Thyroid gland (tissue), 4 donors: Measurements from ENCODE around the gene GCH1.

Source experiments
- POLR2A ChIP-seq, 2 donors: fragments of 450-650 bp; IDR thresholded peaks; one replicate each; pipeline ENCODE4 v1.6.1; 2017; ENCODE audit warnings: antibody characterized with exemption in 2 of 2, mild to moderate bottlenecking in 2 of 2, moderate library complexity in 1 of 2
- TF ChIP-seq, protein P1 (sequence below), 6 experiments: fragments of 200-600 bp in 3 of 6; fragments of 450-650 bp in 3 of 6; sonication (generic) in 3 of 6; IDR thresholded peaks; one replicate each; pipeline ENCODE4 v1.5.1; 2016 to 2019; ENCODE audit warnings: antibody characterized with exemption in 6 of 6, mild to moderate bottlenecking in 2 of 6, inconsistent platforms in 1 of 6, moderate library complexity in 1 of 6

DNA sequence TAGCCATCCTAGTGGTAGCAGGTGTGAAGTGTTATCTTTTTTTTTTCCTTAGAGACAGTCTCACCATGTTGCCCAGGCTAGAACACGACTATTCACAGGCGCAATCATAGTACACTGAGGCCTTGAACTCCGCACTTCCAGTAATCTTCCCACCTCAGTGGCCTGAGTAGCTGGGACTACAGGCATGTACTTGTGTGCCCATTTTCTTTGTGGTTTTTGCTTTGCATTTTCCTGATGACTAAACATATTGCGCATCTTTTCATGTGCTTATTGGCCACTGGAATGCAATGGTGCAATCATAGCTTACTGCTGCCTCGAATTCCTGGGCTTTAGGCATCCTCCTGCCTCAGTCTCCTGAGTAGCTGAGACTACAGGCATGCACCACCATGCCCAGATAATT lies 33.3 kb upstream of the GCH1 start:
- TF ChIP-seq POLR2A (IDR thresholded peaks at IDR 0.05): no peak
- TF ChIP-seq, protein P1, sequence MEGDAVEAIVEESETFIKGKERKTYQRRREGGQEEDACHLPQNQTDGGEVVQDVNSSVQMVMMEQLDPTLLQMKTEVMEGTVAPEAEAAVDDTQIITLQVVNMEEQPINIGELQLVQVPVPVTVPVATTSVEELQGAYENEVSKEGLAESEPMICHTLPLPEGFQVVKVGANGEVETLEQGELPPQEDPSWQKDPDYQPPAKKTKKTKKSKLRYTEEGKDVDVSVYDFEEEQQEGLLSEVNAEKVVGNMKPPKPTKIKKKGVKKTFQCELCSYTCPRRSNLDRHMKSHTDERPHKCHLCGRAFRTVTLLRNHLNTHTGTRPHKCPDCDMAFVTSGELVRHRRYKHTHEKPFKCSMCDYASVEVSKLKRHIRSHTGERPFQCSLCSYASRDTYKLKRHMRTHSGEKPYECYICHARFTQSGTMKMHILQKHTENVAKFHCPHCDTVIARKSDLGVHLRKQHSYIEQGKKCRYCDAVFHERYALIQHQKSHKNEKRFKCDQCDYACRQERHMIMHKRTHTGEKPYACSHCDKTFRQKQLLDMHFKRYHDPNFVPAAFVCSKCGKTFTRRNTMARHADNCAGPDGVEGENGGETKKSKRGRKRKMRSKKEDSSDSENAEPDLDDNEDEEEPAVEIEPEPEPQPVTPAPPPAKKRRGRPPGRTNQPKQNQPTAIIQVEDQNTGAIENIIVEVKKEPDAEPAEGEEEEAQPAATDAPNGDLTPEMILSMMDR (IDR thresholded peaks at IDR 0.05): no peak
